Breast epithelium (tissue), 4 donors: ENCODE measurements around the gene MXRA5. TPM values are rescaled to one million over a fixed set of nuclear protein-coding genes. Genes with fewer than 3 reads are reported as not detected.
"Not testable (repeated sequence)": the region's sequence is repeated elsewhere in the genome, so short reads cannot be mapped to it uniquely, and the experiment has no call there.

ENCODE experiments used
- DNase-seq, 2 donors: peaks; one replicate each; pipeline ENCODE4 v3.0.0-alpha.2; 2019; ENCODE audit warnings: low spot score in 2 of 2
- H3K27ac ChIP-seq, 2 donors: fragments of 200-600 bp; sonication (generic) in 1 of 2; one replicate each; pipeline ENCODE4 v1.5.1; 2016 to 2019; ENCODE audit warnings: mild to moderate bottlenecking in 1 of 2
- H3K27me3 ChIP-seq, 2 donors: fragments of 200-600 bp; sonication (generic) in 1 of 2; one replicate each; pipeline versions ENCODE4 v1.5.1 to v1.6.0; 2017 to 2019; ENCODE audit warnings: control low read depth in 1 of 2, mild to moderate bottlenecking in 1 of 2
- H3K36me3 ChIP-seq: fragments of 200-600 bp; one replicate; pipeline ENCODE4 v1.5.1; 2019
- H3K4me1 ChIP-seq, 2 donors: fragments of 200-600 bp; sonication (generic); one replicate each; pipeline ENCODE4 v1.5.1; 2016 to 2019; ENCODE audit warnings: control low read depth in 1 of 2
- H3K4me3 ChIP-seq, 3 donors: fragments of 200-600 bp; sonication (generic); 1 replicate in 2 of 3; 2 replicates in 1 of 3; pipeline ENCODE4 v1.5.1; 2016 to 2019; ENCODE audit warnings: mild to moderate bottlenecking in 3 of 3, moderate library complexity in 2 of 3
- H3K9me3 ChIP-seq, 2 donors: fragments of 200-600 bp; sonication (generic) in 1 of 2; one replicate each; pipeline ENCODE4 v1.5.1; 2016 to 2019; ENCODE audit warnings: control low read depth in 1 of 2
- POLR2A ChIP-seq: fragments of 450-650 bp; IDR thresholded peaks from one replicate; pipeline ENCODE4 v1.6.1; 2016; ENCODE audit warnings: antibody characterized with exemption, mild to moderate bottlenecking, moderate library complexity
- POLR2AphosphoS5 ChIP-seq, 3 donors: sonication (generic); formaldehyde crosslinking; IDR thresholded peaks; one replicate each; pipeline ENCODE4 v1.6.1; 2017; ENCODE audit warnings: antibody characterized with exemption in 3 of 3
- intact Hi-C: fragments of 100-400 bp; cut with DNase I; formaldehyde crosslinking; loops from one replicate; pipeline ENCODE4 v1.15.1; 2023; ENCODE audit warnings: low total_unique reads
- total RNA-seq, 3 donors: library from RNA; depleted of rRNA; stranded (reverse); fragments of >200 nt; gene quantifications; one replicate each; pipeline ENCODE4 v1.1.0, GENCODE V29; 2016
- TF ChIP-seq, protein P1 (sequence below), 3 donors: fragments of 450-650 bp; IDR thresholded peaks; one replicate each; pipeline ENCODE4 v1.5.1; 2016 to 2017; ENCODE audit warnings: antibody characterized with exemption in 3 of 3, mild to moderate bottlenecking in 3 of 3, moderate library complexity in 3 of 3

Gene MXRA5
- total RNA-seq, 3 donors from 2014 or later: 2.1 to 6.6 (median 2.9) TPM

GRCh38 chrX:3384327-3384726 is 37.9 kb upstream of the MXRA5 start:
- Histone ChIP-seq H3K27ac (no peak overlapping the region), H3K4me1 (no peaks in the 10 kb centered on the region), H3K36me3 (no peaks in the 10 kb centered on the region), H3K9me3 (no peaks in the 10 kb centered on the region), H3K4me3 (no peak overlapping the region), H3K27me3 (no peaks in the 10 kb centered on the region)
- DNase-seq: no peak
- intact Hi-C loops: no loop called here
- no peak for TF ChIP-seq POLR2A
- TF ChIP-seq POLR2AphosphoS5 (IDR thresholded peaks at IDR 0.05): no peak
- TF ChIP-seq, protein P1, sequence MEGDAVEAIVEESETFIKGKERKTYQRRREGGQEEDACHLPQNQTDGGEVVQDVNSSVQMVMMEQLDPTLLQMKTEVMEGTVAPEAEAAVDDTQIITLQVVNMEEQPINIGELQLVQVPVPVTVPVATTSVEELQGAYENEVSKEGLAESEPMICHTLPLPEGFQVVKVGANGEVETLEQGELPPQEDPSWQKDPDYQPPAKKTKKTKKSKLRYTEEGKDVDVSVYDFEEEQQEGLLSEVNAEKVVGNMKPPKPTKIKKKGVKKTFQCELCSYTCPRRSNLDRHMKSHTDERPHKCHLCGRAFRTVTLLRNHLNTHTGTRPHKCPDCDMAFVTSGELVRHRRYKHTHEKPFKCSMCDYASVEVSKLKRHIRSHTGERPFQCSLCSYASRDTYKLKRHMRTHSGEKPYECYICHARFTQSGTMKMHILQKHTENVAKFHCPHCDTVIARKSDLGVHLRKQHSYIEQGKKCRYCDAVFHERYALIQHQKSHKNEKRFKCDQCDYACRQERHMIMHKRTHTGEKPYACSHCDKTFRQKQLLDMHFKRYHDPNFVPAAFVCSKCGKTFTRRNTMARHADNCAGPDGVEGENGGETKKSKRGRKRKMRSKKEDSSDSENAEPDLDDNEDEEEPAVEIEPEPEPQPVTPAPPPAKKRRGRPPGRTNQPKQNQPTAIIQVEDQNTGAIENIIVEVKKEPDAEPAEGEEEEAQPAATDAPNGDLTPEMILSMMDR (IDR thresholded peaks at IDR 0.05): no peak

GRCh38 chrX:3380603-3381002 is 34.2 kb upstream of the MXRA5 start:
- H3K27me3 ChIP-seq: no peaks in the 10 kb centered on the region
- H3K36me3 ChIP-seq: no peaks in the 10 kb centered on the region
- no peak overlapping the region for H3K4me3 ChIP-seq
- H3K4me1 ChIP-seq: no peaks in the 10 kb centered on the region
- intact Hi-C loops: no loop called here
- no peaks in the 10 kb centered on the region for H3K9me3 ChIP-seq
- H3K27ac ChIP-seq: no peak overlapping the region
- TF ChIP-seq, protein P1 (IDR thresholded peaks at IDR 0.05): no peak
- TF ChIP-seq POLR2AphosphoS5 (IDR thresholded peaks at IDR 0.05) (no peak), POLR2A (no peak)
- DNase-seq: no peak

DNA sequence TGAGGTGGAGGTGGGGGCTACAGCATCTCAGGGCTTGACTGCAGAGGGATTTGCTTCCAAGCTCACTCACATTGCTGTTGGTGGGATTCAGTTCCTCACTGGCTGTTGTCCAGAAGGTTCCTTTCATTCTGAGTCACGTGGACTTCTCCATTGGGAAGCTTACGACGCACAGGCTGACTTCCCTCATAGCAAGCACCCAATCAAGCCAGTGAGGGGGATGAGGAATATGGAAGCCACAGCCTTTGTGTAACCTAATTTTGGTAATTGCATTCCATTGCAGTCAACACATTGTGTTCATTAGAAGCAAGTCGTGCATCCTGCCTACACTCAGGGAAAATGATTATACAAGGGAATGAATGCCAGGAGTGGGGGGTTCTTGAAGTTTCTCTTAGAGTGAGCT is 32.7 kb upstream of the MXRA5 start:
- no peaks in the 10 kb centered on the region for H3K27me3 ChIP-seq
- no peak overlapping the region for H3K27ac ChIP-seq
- intact Hi-C loops: no loop called here
- no peaks in the 10 kb centered on the region for H3K9me3 ChIP-seq
- TF ChIP-seq POLR2AphosphoS5 (IDR thresholded peaks at IDR 0.05) (no peak), POLR2A (no peak)
- TF ChIP-seq, protein P1 (IDR thresholded peaks at IDR 0.05): no peak
- no peak for DNase-seq
- no peaks in the 10 kb centered on the region for H3K36me3 ChIP-seq
- H3K4me3 ChIP-seq: no peak overlapping the region
- H3K4me1 ChIP-seq: no peaks in the 10 kb centered on the region

DNA sequence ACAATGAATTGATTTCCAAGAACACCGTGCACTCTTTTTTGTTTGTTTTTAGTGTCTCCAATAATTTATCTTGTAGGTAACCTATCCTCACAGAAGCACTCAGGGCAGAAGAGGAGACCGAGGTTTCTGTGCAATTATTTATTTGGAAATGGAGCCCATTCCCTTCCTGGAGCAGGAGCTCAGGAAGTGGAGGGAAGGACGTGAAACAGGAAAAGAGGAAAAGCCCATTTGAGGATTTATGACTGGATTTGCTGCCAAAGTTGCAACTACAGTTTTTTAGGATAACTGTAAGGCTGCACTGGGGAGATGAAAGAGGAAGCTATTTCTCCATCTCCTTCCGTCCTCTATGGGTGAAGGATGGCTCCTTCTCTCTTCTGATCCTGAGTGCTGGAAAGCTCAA is 31.7 kb upstream of the MXRA5 start:
- H3K4me3 ChIP-seq: no peak overlapping the region
- no peak for DNase-seq
- TF ChIP-seq POLR2A: no peak
- TF ChIP-seq POLR2AphosphoS5 (IDR thresholded peaks at IDR 0.05): no peak
- TF ChIP-seq, protein P1 (IDR thresholded peaks at IDR 0.05): no peak
- no peaks in the 10 kb centered on the region for H3K9me3 ChIP-seq
- H3K27ac ChIP-seq: no peak overlapping the region
- H3K27me3 ChIP-seq: no peaks in the 10 kb centered on the region
- no peaks in the 10 kb centered on the region for H3K4me1 ChIP-seq
- H3K36me3 ChIP-seq: no peaks in the 10 kb centered on the region
- intact Hi-C loops: no loop called here

DNA sequence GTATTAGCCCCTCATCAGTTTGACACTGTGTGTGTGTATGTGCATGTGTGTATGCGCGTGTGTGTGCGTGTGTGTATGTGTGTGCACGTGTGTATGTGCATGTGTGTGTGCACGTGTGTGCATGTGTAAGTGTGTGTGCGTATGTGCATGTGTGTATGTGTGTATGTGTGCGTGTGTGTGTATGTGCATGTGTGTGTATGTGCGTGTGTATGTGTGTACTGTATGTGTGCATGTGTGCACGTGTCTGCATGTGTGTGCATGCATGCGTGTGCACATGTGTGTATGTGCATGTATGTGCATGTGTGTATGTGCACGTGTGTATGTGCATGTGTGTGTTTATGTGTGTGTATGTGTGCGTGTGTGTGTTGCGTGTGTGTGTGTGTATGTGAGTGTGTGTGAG is 31.1 kb upstream of the MXRA5 start:
- TF ChIP-seq POLR2AphosphoS5 (IDR thresholded peaks at IDR 0.05) (no peak), POLR2A (no peak)
- TF ChIP-seq, protein P1 (IDR thresholded peaks at IDR 0.05): no peak
- H3K4me3 ChIP-seq: no peak overlapping the region
- no peaks in the 10 kb centered on the region for H3K9me3 ChIP-seq
- no peak for DNase-seq
- H3K27ac ChIP-seq: no peak overlapping the region
- intact Hi-C loops: no loop called here
- H3K27me3 ChIP-seq: no peaks in the 10 kb centered on the region
- no peaks in the 10 kb centered on the region for H3K36me3 ChIP-seq
- no peaks in the 10 kb centered on the region for H3K4me1 ChIP-seq

GRCh38 chrX:3375878-3376508 is 29.5 kb upstream of the MXRA5 start:
- DNase-seq: not testable (repeated sequence)

More at GRCh38 chrX:3375878-3376508, 29.5 kb upstream of the MXRA5 start:
- H3K4me1 ChIP-seq, H3K4me3 ChIP-seq, intact Hi-C loops, H3K27me3 ChIP-seq, H3K9me3 ChIP-seq, H3K27ac ChIP-seq, H3K36me3 ChIP-seq: not testable (repeated sequence)
